Neural cell (in vitro differentiated cells): Measurements from ENCODE around the gene RAPGEF3. TPM values are rescaled to one million over a fixed set of nuclear protein-coding genes. Genes with fewer than 3 reads are reported as not detected.

Experiments used
- H2AFZ ChIP-seq: fragments of 200-600, 300-800 bp; sonication (generic), shearing (Covaris generic); 2 replicates; pipeline ENCODE4 v1.6.0; 2014; ENCODE audit warnings: low read depth, mild to moderate bottlenecking, antibody characterized with exemption, low read length, moderate library complexity
- H3F3A ChIP-seq: fragments of 200-600 bp; shearing (Covaris generic); 2 replicates; pipeline ENCODE4 v1.6.1; 2016; ENCODE audit warnings: mild to moderate bottlenecking, moderate library complexity, mixed read lengths, antibody characterized with exemption, low read length; ENCODE audit not compliant: insufficient read depth, poor library complexity, severe bottlenecking
- H3K27ac ChIP-seq: fragments of 200-600, 300-800 bp; sonication (generic), shearing (Covaris generic); 2 replicates; pipeline ENCODE4 v1.5.1; 2014; ENCODE audit warnings: mild to moderate bottlenecking, low read length, moderate library complexity
- H3K27me3 ChIP-seq: fragments of 300-800, 200-600 bp; sonication (generic), shearing (Covaris generic); 2 replicates; pipeline ENCODE4 v1.6.0; 2014; ENCODE audit warnings: mild to moderate bottlenecking, low read depth, low read length, moderate library complexity; ENCODE audit not compliant: insufficient read depth
- H3K36me3 ChIP-seq: fragments of 300-800, 200-600 bp; sonication (generic), shearing (Covaris generic); 2 replicates; pipeline ENCODE4 v1.5.1; 2014; ENCODE audit warnings: mild to moderate bottlenecking, antibody characterized with exemption, low read length, moderate library complexity; ENCODE audit not compliant: insufficient read depth
- H3K4me2 ChIP-seq: fragments of 300-800, 200-600 bp; sonication (generic), shearing (Covaris generic); 2 replicates; pipeline ENCODE4 v1.6.0; 2014; ENCODE audit warnings: mild to moderate bottlenecking, low read length
- H3K4me3 ChIP-seq: fragments of 300-800, 200-600 bp; sonication (generic), shearing (Covaris generic); 2 replicates; pipeline ENCODE4 v1.5.1; 2014; ENCODE audit warnings: mild to moderate bottlenecking, low read length, moderate library complexity
- H3K79me2 ChIP-seq: fragments of 200-600 bp; shearing (Covaris generic); replicated peaks from 2 replicates; pipeline ENCODE4 v1.6.0; 2014; ENCODE audit warnings: mild to moderate bottlenecking, low read length, moderate library complexity; ENCODE audit not compliant: insufficient read depth
- H3K9ac ChIP-seq: fragments of 300-800, 200-600 bp; sonication (generic), shearing (Covaris generic); 2 replicates; pipeline ENCODE4 v1.6.1; 2016; ENCODE audit warnings: mild to moderate bottlenecking, low read length, mixed read lengths
- H3K9me2 ChIP-seq: fragments of 200-600 bp; shearing (Covaris generic); 2 replicates; pipeline ENCODE4 v1.6.1; 2016; ENCODE audit warnings: mild to moderate bottlenecking, low read length, mixed read lengths; ENCODE audit not compliant: insufficient read depth
- H3K9me3 ChIP-seq: fragments of 200-600, 300-800 bp; sonication (generic), shearing (Covaris generic); 2 replicates; pipeline ENCODE4 v1.6.1; 2016; ENCODE audit warnings: mild to moderate bottlenecking, mixed run types, low read length, moderate library complexity, mixed read lengths
- H4K20me1 ChIP-seq: fragments of 200-600 bp; shearing (Covaris generic); 2 replicates; pipeline ENCODE4 v1.6.1; 2016; ENCODE audit warnings: mild to moderate bottlenecking, mixed run types; ENCODE audit not compliant: insufficient read depth
- CTCF ChIP-seq: fragments of 450-650 bp; IDR thresholded peaks from 2 replicates; pipeline ENCODE4 v1.5.1; 2014; ENCODE audit warnings: antibody characterized with exemption, mild to moderate bottlenecking, moderate library complexity; ENCODE audit not compliant: poor library complexity, severe bottlenecking
- EP300 ChIP-seq: fragments of 450-650 bp; conservative IDR thresholded peaks from 2 replicates; pipeline ENCODE4 v1.6.1; 2014; ENCODE audit warnings: antibody characterized with exemption, mild to moderate bottlenecking, moderate library complexity; ENCODE audit not compliant: poor library complexity, severe bottlenecking
- EZH2 ChIP-seq: fragments of 200-600, 300-800 bp; shearing (Covaris generic), sonication (generic); IDR thresholded peaks from 2 replicates; pipeline ENCODE4 v1.6.1; 2014; ENCODE audit warnings: antibody characterized with exemption, low read length, borderline replicate concordance, mild to moderate bottlenecking; ENCODE audit not compliant: insufficient read depth, poor library complexity, severe bottlenecking
- MXI1 ChIP-seq: fragments of 450-650 bp; conservative IDR thresholded peaks from 2 replicates; pipeline ENCODE4 v1.6.1; 2014; ENCODE audit warnings: antibody characterized with exemption, mild to moderate bottlenecking; ENCODE audit not compliant: poor library complexity, severe bottlenecking
- POLR2AphosphoS5 ChIP-seq: IDR thresholded peaks from 2 replicates; pipeline ENCODE4 v1.6.1; 2012
- RAD21 ChIP-seq: fragments of 450-650 bp; conservative IDR thresholded peaks from 2 replicates; pipeline ENCODE4 v1.6.1; 2014; ENCODE audit warnings: antibody characterized with exemption, mild to moderate bottlenecking, moderate library complexity
- REST ChIP-seq: IDR thresholded peaks from 2 replicates; pipeline ENCODE4 v1.6.1; 2012; ENCODE audit warnings: borderline replicate concordance
- SMC3 ChIP-seq: fragments of 450-650 bp; conservative IDR thresholded peaks from 2 replicates; pipeline ENCODE4 v1.6.1; 2014; ENCODE audit warnings: antibody characterized with exemption, mild to moderate bottlenecking, moderate library complexity; ENCODE audit not compliant: poor library complexity
- TAF1 ChIP-seq: IDR thresholded peaks from 2 replicates; pipeline ENCODE4 v1.6.1; 2012; ENCODE audit warnings: low read depth
- polyA plus RNA-seq: library from polyadenylated mRNA; depleted of rRNA; stranded (reverse); fragments of >200 nt; gene quantifications from 2 replicates; pipeline ENCODE4 v1.2.3, GENCODE V29; 2014

The RAPGEF3 gene
- polyA plus RNA-seq, 1 donor from 2014 or later: 1.5 TPM

GRCh38 chr12:47793015-47793681 lies 34.5 kb upstream of the RAPGEF3 start:
- Histone ChIP-seq H2AFZ (no peak overlapping the region), H3F3A (no peaks in the 10 kb centered on the region), H3K9ac (no peak overlapping the region), H3K9me2 (no peaks in the 10 kb centered on the region), H3K27me3 (no peaks in the 10 kb centered on the region), H4K20me1 (no peaks in the 10 kb centered on the region), H3K4me3 (no peak overlapping the region), H3K36me3 (no peaks in the 10 kb centered on the region), H3K79me2 (no peaks in the 10 kb centered on the region), H3K27ac (no peak overlapping the region), H3K9me3 (no peaks in the 10 kb centered on the region), H3K4me2 (no peak overlapping the region)
- no peak for TF ChIP-seq CTCF
- TF ChIP-seq POLR2AphosphoS5: no peak
- TF ChIP-seq RAD21: no peak
- no peak for TF ChIP-seq EZH2
- no peak for TF ChIP-seq MXI1
- TF ChIP-seq TAF1: no peak
- TF ChIP-seq REST: no peak
- no peak for TF ChIP-seq EP300
- TF ChIP-seq SMC3: no peak

- Histone ChIP-seq H3K27me3 (no peaks in the 10 kb centered on the region), H3K9ac (no peak overlapping the region), H2AFZ (no peak overlapping the region), H3K9me2 (no peaks in the 10 kb centered on the region), H3F3A (no peaks in the 10 kb centered on the region), H4K20me1 (no peaks in the 10 kb centered on the region), H3K4me3 (no peak overlapping the region), H3K79me2 (no peaks in the 10 kb centered on the region), H3K9me3 (no peaks in the 10 kb centered on the region), H3K27ac (no peak overlapping the region), H3K4me2 (no peak overlapping the region), H3K36me3 (peaks cover 3% of the 10 kb centered on the region)
- TF ChIP-seq REST: no peak
- no peak for TF ChIP-seq MXI1
- TF ChIP-seq EP300: no peak
- TF ChIP-seq TAF1: no peak
- TF ChIP-seq CTCF: no peak
- no peak for TF ChIP-seq RAD21
- TF ChIP-seq POLR2AphosphoS5: no peak
- no peak for TF ChIP-seq EZH2
- TF ChIP-seq SMC3: no peak
Measured at GRCh38 chr12:47791874-47792273, 33.2 kb upstream of the RAPGEF3 start.
